GM23248 (cell line): ENCODE measurements around the gene SPTLC2.

Source experiments
- EZH2 ChIP-seq: fragments of 200-600 bp; sonication (generic); IDR thresholded peaks from 2 replicates; pipeline ENCODE4 v1.6.1; 2018; ENCODE audit warnings: antibody characterized with exemption, mild to moderate bottlenecking; ENCODE audit not compliant: insufficient read depth, poor library complexity, severe bottlenecking
- EZH2phosphoT487 ChIP-seq: fragments of 200-600 bp; sonication (generic); IDR thresholded peaks from 2 replicates; pipeline ENCODE4 v1.6.1; 2018; ENCODE audit warnings: antibody characterized with exemption, moderate library complexity, mild to moderate bottlenecking, low read depth; ENCODE audit not compliant: insufficient read depth

GRCh38 chr14:77630111-77630510, 13.7 kb upstream of the SPTLC2 start:
- no peak for TF ChIP-seq EZH2
- no peak for TF ChIP-seq EZH2phosphoT487
